Spleen (tissue), 11 donors: ENCODE results near the gene PLEKHF1. TPM values are rescaled to one million over a fixed set of nuclear protein-coding genes. Genes with fewer than 3 reads are reported as not detected.

Experiments used
- DNase-seq: peaks from one replicate; pipeline ENCODE4 v3.0.0-alpha.2; 2020
- H3K27ac ChIP-seq, 8 donors: fragments of 200-600 bp; sonication (generic) in 7 of 8; 1 replicate in 4 of 8; 2 replicates in 4 of 8; pipeline versions ENCODE4 v1.5.0 to v1.8.0; 2016 to 2021; ENCODE audit warnings: inconsistent platforms in 4 of 8, mild to moderate bottlenecking in 4 of 8, moderate library complexity in 1 of 8
- H3K27me3 ChIP-seq, 7 donors: fragments of 200-600 bp; sonication (generic) in 6 of 7; replicated peaks in 1 of 7; 1 replicate in 4 of 7; 2 replicates in 3 of 7; pipeline versions ENCODE4 v1.5.0 to v1.8.0; 2016 to 2021; ENCODE audit warnings: inconsistent platforms in 3 of 7, mild to moderate bottlenecking in 1 of 7
- H3K36me3 ChIP-seq, 6 donors: fragments of 200-600 bp; sonication (generic) in 5 of 6; 1 replicate in 4 of 6; 2 replicates in 2 of 6; pipeline versions ENCODE4 v1.5.0 to v1.8.0; 2016 to 2021; ENCODE audit warnings: inconsistent platforms in 2 of 6
- H3K4me1 ChIP-seq, 6 donors: fragments of 200-600 bp; sonication (generic) in 5 of 6; 1 replicate in 3 of 6; 2 replicates in 3 of 6; pipeline versions ENCODE4 v1.5.0 to v1.8.0; 2016 to 2021; ENCODE audit warnings: inconsistent platforms in 3 of 6
- H3K4me3 ChIP-seq, 8 donors: fragments of 200-600 bp; sonication (generic) in 7 of 8; 1 replicate in 4 of 8; 2 replicates in 4 of 8; pipeline versions ENCODE4 v1.5.0 to v1.8.0; 2016 to 2021; ENCODE audit warnings: inconsistent platforms in 4 of 8, mild to moderate bottlenecking in 4 of 8, moderate library complexity in 2 of 8
- H3K9me3 ChIP-seq, 8 donors: fragments of 200-600 bp; sonication (generic) in 7 of 8; 1 replicate in 4 of 8; 2 replicates in 4 of 8; pipeline versions ENCODE4 v1.5.0 to v1.8.0; 2016 to 2021; ENCODE audit warnings: inconsistent platforms in 4 of 8
- CTCF ChIP-seq, 11 experiments: fragments of 200-600 bp in 7 of 11; fragments of 450-650 bp in 4 of 11; sonication (generic) in 4 of 11; IDR thresholded peaks in 8 of 11; conservative IDR thresholded peaks in 3 of 11; 1 replicate in 7 of 11; 2 replicates in 4 of 11; pipeline versions ENCODE4 v1.4.0 to v1.8.0; 2016 to 2021; ENCODE audit warnings: antibody characterized with exemption in 11 of 11, inconsistent platforms in 4 of 11, mild to moderate bottlenecking in 1 of 11
- POLR2A ChIP-seq, 3 donors: fragments of 450-650 bp; IDR thresholded peaks; one replicate each; pipeline ENCODE4 v1.5.1; 2017; ENCODE audit warnings: antibody characterized with exemption in 3 of 3, mild to moderate bottlenecking in 1 of 3
- POLR2AphosphoS5 ChIP-seq, 3 donors: sonication (generic); formaldehyde crosslinking; IDR thresholded peaks; one replicate each; pipeline ENCODE4 v1.5.1; 2017; ENCODE audit warnings: antibody characterized with exemption in 3 of 3
- WGBS, 5 donors: extraction: QIAGEN DNeasy Blood & Tissue Kit in 3 of 5; methylation state at CpG; one replicate each; pipeline versions ENCODE4 v1.1.5 to v1.1.7; 2013 to 2018; 5-methylcytosine and 5-hydroxymethylcytosine counted together
- intact Hi-C: fragments of 100-400 bp; cut with DNase I; formaldehyde crosslinking; loops from one replicate; pipeline ENCODE4 v1.15.0; 2023; ENCODE audit warnings: low total_unique reads
- polyA plus RNA-seq, 3 donors: library from polyadenylated mRNA; stranded (reverse); fragments of 200-250 nt; gene quantifications; one replicate each; pipeline ENCODE4 v1.2.1, GENCODE V29; 2013
- total RNA-seq, 7 donors: library from RNA; depleted of rRNA in 3 of 7; stranded (reverse); fragments of >200 nt in 3 of 7; fragmentation: NEBNext Ultra II Directional in 4 of 7; extraction: Animal tissue kit (Norgen Biotek cat#: 25700) in 4 of 7; gene quantifications; one replicate each; pipeline versions ENCODE4 v1.1.0 to v1.2.1, GENCODE V29; 2016 to 2021
- donor health status: healthy with polysubstance abuse.
- donor health status: DM: no; HTN: no; CAD: no; lungs with moderate emphysema.
- donor health status: DM: no; HTN: no; CAD: no.
- donor health status: Bipolar disorder and iron deficiency.
- donor health status: healthy.
- donor health status: DM: no; HTN: no; CAD: no.
- donor health status: DM: yes; HTN: yes; CAD: no.

The PLEKHF1 gene
- total and polyA plus RNA-seq, 10 donors = 9.7 to 28.0 (median 18.2) TPM

- TF ChIP-seq CTCF (IDR thresholded peaks at IDR 0.05 in 8 of 11, conservative IDR thresholded peaks at IDR 0.05 in 3 of 11) = no peak
- no peak for TF ChIP-seq POLR2A (IDR thresholded peaks at IDR 0.05)
- TF ChIP-seq POLR2AphosphoS5 (IDR thresholded peaks at IDR 0.05) = peak in 1 of 3 donors; percentile 36
- H3K36me3 ChIP-seq = no peaks in the 10 kb centered on the region
- H3K4me3 ChIP-seq = no peak overlapping the region
- no peaks in the 10 kb centered on the region for H3K27me3 ChIP-seq
- DNase-seq = peak; percentile 78
- intact Hi-C loops = loop anchor here (10.0 kb wide), 2 partner anchors 48 to 52 kb away; partner anchors contain the start of gene C19orf12
- peaks cover 19 to 58% (median 44%) of the 10 kb centered on the region in 6 donors for H3K4me1 ChIP-seq
- WGBS, 5 donors = 61 to 82% (median 76%) methylated on average over 15 to 17 of the region's 17 CpGs
- H3K27ac ChIP-seq = peak overlapping the region in 6 of 8 donors; percentile 17 to 55 (median 30)
- H3K9me3 ChIP-seq = no peaks in the 10 kb centered on the region
Observed at GRCh38 chr19:29662604-29663404, 2.5 kb upstream of the PLEKHF1 start.

- no peak for DNase-seq
- Histone ChIP-seq H3K4me1 (peaks cover 32 to 71% (median 57%) of the 10 kb centered on the region in 6 donors), H3K27me3 (no peaks in the 10 kb centered on the region), H3K27ac (peak overlapping the region in 6 of 8 donors; percentile 52 to 93 (median 87)), H3K36me3 (no peaks in the 10 kb centered on the region), H3K9me3 (no peaks in the 10 kb centered on the region), H3K4me3 (peak overlapping the region in 2 of 8 donors; percentile 89)
- intact Hi-C loops = loop anchor here (10.0 kb wide), 2 partner anchors 49 to 51 kb away; partner anchors contain the start of gene C19orf12
- 85 to 92% (median 90%) methylated on average over 19 of the region's 19 CpGs for WGBS, 5 donors
- TF ChIP-seq POLR2A (IDR thresholded peaks at IDR 0.05) = no peak
Observed at GRCh38 chr19:29663861-29664752, 1.2 kb upstream of the PLEKHF1 start.

GRCh38 chr19:29664753-29665214 is 477 bp upstream of the PLEKHF1 start:
- Histone ChIP-seq H3K4me3 (peak overlapping the region; percentile 76 to 98 (median 84)), H3K27me3 (no peaks in the 10 kb centered on the region), H3K36me3 (peaks cover 0 to 6% (median 0%) of the 10 kb centered on the region in 6 donors), H3K27ac (peak overlapping the region; percentile 52 to 93 (median 84)), H3K4me1 (peaks cover 37 to 78% (median 64%) of the 10 kb centered on the region in 6 donors), H3K9me3 (no peaks in the 10 kb centered on the region)
- TF ChIP-seq CTCF (IDR thresholded peaks at IDR 0.05 in 8 of 11, conservative IDR thresholded peaks at IDR 0.05 in 3 of 11) (peak in 9 of 11 experiments; percentile 24 to 56 (median 42)), POLR2AphosphoS5 (IDR thresholded peaks at IDR 0.05) (no peak)
- WGBS, 5 donors = 21 to 29% (median 26%) methylated on average over 16 to 22 of the region's 22 CpGs
- no peak for DNase-seq
- intact Hi-C loops = loop anchor here (10.0 kb wide), 2 partner anchors 50 kb away; partner anchors contain the start of gene C19orf12

- H3K4me3 ChIP-seq = peak overlapping the region; percentile 76 to 98 (median 84)
- TF ChIP-seq POLR2AphosphoS5 (IDR thresholded peaks at IDR 0.05) (peak in 2 of 3 donors; percentile 53 to 62), CTCF (IDR thresholded peaks at IDR 0.05 in 8 of 11, conservative IDR thresholded peaks at IDR 0.05 in 3 of 11) (no peak)
- H3K27me3 ChIP-seq = no peaks in the 10 kb centered on the region
- H3K36me3 ChIP-seq = peaks cover 0 to 6% (median 0%) of the 10 kb centered on the region in 6 donors
- peak overlapping the region; percentile 52 to 93 (median 84) for H3K27ac ChIP-seq
- DNase-seq = no peak
- peaks cover 44 to 90% (median 75%) of the 10 kb centered on the region in 6 donors for H3K4me1 ChIP-seq
- no peaks in the 10 kb centered on the region for H3K9me3 ChIP-seq
- intact Hi-C loops = loop anchor here (10.0 kb wide), 2 partner anchors 49 to 51 kb away; partner anchors contain the start of gene C19orf12
- WGBS, 5 donors = 7 to 18% (median 12%) methylated on average over 16 to 30 of the region's 30 CpGs
Observed at GRCh38 chr19:29665826-29666577, 741 bp downstream of the PLEKHF1 start.
